Right lobe of liver (tissue), 4 donors: ENCODE data around the gene MLIP.

ENCODE experiments used
- POLR2A ChIP-seq: fragments of 450-650 bp; IDR thresholded peaks from one replicate; pipeline ENCODE4 v1.6.1; 2017; ENCODE audit warnings: antibody characterized with exemption, mild to moderate bottlenecking
- TF ChIP-seq, protein P1 (sequence below), 4 donors: fragments of 200-600 bp in 3 of 4; fragments of 450-650 bp in 1 of 4; IDR thresholded peaks; one replicate each; pipeline versions ENCODE4 v1.5.1 to v1.8.0; 2016 to 2022; ENCODE audit warnings: antibody characterized with exemption in 4 of 4, mild to moderate bottlenecking in 2 of 4
- donor health status: DM: no; HTN: no; CAD: no.
- donor health status: DM: no; HTN: no; CAD: no.
- donor health status: DM: no; HTN: yes; CAD: no.

DNA sequence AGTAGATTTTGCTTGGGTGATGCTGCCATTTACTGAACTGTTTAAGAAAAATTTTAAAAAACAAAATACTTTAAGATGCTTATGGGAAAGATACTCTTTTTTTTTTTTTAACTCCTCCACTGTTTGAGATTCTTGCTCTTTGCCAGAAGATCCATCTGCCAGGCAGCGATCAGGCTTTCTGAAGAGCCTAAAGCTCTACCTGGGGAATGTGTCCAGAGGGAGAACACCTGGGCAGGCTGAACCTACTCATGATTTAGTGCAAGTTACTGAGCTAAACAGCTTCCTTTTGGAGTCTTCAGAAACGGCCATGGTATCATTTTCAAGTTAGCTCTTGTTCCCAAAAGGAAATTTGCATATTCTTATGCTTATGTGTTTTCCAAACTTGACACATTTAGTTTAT is 23.5 kb upstream of the MLIP start:
- TF ChIP-seq, protein P1, sequence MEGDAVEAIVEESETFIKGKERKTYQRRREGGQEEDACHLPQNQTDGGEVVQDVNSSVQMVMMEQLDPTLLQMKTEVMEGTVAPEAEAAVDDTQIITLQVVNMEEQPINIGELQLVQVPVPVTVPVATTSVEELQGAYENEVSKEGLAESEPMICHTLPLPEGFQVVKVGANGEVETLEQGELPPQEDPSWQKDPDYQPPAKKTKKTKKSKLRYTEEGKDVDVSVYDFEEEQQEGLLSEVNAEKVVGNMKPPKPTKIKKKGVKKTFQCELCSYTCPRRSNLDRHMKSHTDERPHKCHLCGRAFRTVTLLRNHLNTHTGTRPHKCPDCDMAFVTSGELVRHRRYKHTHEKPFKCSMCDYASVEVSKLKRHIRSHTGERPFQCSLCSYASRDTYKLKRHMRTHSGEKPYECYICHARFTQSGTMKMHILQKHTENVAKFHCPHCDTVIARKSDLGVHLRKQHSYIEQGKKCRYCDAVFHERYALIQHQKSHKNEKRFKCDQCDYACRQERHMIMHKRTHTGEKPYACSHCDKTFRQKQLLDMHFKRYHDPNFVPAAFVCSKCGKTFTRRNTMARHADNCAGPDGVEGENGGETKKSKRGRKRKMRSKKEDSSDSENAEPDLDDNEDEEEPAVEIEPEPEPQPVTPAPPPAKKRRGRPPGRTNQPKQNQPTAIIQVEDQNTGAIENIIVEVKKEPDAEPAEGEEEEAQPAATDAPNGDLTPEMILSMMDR (IDR thresholded peaks at IDR 0.05), result no peak
- TF ChIP-seq POLR2A, result no peak
